Fibroblast of upper back skin (primary cell): ENCODE results near the gene GREB1L.

Experiments used
- DNase-seq: peaks from one replicate; pipeline ENCODE4 v3.0.0-alpha.2; 2013

Gene GREB1L

DNA sequence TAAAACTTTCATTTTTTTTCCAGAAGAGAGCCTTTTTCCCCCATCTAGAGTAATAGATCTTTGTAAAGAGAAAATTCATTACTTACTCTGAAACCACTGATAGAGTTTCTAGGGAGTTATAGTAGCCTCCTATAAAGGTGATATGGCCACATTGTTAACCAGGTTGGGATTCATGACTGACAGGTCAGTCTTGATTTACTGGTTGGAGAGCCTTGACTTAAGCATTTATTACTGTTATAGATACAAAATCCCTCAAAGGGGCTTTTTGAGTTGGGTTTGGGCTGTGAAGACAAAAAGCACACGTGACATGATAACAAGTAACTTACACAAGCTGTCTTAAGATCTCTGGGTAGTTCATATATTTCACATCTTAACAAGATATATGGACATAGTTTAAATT, 141.0 kb downstream of the GREB1L start:
- no peak for DNase-seq

DNA sequence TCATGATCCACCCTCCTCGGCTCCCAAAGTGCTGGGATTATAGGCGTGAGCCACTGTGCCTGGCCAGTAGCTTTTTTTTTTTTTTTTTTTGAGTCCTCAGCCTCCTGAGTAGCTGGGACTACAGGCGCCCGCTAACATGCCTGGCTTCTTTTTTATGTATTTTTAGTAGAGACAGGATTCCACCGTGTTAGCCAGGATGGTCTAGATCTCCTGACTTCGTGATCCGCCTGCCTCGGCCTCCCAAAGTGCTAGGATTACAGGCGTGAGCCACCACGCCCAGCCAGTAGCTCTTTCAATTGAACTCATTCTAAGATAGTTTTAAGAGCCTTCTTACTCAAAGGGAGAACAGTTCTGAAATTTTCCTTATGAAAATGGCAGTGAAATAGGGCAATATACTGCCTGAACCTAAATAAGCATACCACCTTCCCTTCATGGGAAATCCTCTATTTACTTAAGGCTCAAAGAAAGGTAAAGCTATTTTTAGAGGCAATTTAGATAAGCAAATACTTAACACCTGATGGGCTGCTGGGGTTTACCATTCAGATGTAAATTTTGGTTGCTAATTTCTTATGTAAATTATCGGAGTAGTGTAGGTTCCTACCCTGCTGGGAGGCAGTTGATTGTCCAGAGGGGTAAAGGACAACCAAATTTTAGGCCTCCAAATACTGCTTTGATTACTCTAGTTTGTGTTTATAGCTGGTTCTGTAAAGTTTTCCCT, 144.7 kb downstream of the GREB1L start:
- no peak for DNase-seq

DNA sequence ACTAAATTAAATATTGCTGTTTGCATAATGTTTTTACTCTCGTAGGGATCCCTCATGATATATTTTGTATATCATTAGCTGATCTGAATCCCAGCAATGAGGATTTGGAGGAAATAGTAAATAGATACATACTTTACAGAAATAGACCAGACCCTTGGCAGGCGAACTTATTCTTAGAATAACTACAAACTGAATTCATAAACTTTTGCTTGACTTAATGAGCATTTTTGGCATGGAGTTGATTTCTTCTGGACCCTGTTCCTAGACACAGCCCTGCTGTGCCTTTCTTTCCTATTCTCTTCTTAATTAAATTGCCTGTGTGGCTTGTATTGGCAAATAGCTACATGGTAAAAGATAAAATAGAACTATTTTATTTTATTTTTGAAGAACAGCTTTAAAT, 145.9 kb downstream of the GREB1L start:
- DNase-seq: no peak

DNA sequence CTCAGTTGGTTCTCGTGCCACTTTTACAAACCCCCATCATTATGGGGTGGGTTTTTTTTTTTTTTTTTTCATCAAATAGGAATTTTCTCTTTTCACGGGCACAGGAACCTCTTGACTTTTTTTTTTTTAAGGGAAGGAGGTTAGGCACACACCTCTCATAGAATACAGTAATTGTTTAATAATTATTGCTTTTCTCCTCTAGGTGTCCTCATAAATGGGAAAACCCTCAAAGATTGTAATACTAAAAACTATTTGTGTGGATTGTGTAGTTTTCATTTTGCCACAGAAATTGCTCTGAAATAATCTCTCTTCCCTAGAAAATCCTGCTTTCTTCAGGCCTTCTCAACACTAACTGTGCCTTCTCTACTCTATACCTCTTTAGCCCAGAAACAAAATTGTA, 147.3 kb downstream of the GREB1L start:
- DNase-seq: no peak

DNA sequence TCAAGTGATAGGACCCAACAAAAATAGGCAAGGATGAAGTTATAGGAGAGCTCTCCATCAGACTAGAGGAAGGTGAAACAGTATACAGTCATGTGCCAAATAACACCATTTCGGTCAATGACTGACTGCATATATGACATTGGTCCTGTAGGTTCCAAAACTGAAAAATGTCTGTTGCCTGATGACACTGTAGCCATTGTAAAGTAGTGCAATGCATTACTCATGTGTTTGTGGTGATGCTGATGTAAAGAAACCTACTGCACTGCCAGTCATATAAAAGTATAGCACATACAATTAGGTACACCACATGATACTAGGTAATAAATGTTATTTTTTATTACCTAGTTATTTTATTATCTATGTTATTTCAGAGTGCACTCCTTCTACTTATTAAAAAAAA, 147.9 kb downstream of the GREB1L start:
- DNase-seq: no peak

DNA sequence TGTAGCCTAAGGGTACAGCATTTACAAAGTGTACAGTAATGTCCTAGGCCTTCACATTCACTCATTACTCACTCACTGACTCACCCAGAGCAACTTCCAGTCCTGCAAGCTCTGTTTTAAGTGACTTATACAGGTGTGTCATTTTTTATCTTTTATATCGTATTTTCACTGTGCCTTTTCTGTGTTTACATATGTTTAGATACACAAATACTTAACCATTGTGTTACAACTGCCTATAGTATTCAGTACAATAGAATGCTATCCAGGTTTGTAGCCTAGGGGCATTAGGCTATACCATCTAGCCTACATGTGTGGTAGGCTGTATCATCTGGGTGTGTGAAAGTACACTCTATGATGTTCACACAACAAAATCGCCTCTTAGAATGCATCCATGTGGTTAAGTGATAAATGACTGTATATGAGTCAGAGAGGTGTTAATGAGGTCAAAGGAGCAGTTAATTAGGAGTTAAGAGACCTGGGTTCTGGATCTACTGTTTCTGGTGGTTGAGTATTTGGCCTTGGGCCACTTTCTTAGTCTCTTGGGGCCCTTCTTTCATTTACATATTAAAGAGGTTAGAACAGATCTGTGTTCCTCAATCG, 149.1 kb downstream of the GREB1L start:
- DNase-seq: peak; percentile 48

DNA sequence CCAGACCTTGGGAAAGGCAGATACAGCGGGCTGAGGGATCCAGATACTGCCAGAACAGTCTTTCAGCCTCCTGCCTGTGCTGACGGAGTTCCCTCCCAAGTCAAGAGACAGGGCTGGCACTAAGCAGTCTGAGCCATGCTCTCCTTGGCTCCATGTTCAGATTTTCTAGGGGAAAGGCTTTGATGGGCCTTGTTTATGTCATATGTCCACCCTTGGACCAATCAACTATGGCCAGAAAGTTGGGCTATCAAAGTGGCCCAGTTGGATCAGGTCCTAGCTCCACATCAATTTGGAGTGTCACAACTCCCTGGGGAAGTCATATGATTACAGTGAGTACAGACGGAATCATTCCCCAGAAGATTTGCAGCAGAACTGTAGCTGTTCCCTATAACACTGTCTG, 152.0 kb downstream of the GREB1L start:
- no peak for DNase-seq

DNA sequence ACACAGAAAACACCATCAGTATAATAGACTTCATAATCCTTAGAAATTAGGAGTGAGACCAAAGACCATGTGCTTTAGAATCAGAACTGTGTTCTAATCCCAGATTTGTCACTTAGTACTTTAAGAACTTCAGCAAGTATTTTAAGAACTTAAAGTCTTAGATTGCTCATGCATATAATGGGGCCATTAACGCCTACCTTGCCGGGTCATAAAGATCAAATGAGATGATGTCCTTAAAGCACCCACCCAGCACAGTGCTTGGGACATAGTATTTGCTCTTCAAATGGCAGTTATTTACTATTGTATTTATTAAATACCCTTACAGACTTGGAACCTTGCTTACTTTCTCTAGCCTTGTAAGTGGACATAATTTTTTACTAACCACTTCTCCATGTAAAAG, 156.1 kb downstream of the GREB1L start:
- no peak for DNase-seq

DNA sequence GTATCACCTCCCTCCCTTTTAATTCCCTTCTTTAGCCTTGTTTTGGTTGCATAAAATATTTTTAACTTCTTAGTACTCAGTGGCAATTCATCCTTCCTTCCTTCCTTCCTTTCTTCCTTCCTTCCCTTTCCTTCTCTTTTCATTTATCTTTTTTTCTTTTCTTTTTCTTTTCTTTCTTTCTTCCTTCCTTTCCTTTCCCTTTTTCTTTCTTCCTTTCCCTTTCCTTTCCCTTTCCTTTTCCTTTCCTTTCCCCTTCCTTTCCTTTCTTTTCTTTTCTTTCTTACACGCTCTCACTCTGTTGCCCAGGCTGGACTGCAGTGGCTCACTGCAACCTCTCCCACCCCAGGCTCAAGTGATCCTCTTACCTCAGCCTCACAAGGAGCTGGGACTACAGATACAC, 160.2 kb downstream of the GREB1L start:
- DNase-seq: no peak

DNA sequence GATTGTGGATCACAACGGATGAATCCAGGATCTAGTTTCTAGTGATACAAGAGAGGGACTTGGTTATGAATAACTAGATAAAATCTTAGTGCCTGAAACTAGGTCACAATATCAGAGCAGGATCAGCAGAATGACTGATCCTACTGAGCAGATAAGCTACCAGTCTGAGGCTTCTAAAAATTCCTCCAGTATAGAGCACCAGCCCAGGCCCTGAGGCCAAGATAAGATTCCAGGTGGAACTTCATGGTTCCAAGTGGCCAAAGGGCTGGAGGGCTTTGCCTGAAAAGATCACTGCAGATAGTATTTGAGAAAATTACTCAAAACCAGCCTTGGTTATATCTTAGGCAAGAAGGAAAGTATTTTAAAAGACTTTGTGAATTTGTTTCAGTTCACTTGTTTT, 162.4 kb downstream of the GREB1L start:
- DNase-seq: no peak

DNA sequence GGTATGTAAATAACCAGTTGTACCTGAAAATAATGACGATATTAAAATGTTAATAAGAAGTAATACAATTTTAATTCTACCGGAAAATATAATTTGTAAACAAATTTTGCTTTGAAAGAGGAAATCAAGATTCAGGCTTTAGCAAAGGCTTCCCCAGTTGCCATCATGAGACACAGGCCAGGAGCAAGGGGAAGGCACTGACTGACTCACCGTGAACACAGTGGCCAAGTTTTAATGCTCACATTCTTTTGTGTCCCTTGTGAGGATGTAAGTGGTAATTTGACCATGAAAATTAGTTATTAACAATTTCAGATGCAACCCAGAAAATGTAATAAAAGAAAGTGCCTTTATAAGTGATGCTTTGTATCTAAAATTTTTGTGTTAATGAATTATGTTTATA, 164.1 kb downstream of the GREB1L start:
- DNase-seq: peak; percentile 2

DNA sequence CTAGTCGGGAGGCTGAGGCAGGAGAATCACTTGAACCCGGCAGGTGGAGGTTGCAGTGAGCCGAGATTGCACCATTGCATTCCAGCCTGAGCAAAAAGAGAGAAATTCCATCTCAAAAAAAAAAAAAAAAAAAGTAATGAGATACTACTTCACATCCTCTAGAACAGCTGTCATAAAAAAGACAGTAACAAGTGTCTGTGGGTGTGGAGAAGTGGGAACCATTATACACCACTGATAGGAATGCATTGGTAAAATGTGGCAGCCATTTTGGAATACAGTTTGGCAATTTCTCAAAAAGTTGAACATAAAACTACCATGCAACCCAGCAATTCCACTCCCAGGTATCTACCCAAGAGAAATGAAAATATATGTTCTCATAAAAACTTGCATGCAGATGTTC, 166.6 kb downstream of the GREB1L start:
- DNase-seq: no peak

DNA sequence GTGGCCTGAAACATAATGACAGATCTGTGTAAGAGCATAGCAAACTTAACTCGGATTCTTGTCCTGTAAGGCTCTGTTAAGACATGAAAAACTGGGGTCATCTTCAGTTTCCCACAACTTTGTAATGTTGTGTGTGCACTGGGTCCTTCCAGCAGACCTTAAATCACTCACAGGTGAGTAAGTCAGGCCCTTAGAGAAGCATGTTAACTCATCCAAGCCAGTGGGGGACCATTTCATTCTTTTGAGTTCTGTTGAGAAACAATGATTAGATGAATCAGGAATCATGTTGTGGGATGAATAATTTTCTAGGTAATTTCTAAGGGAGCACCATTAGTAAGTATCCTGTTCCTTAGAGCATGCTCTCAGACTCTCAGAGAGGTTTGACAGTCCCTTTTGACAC, 191.4 kb downstream of the GREB1L start:
- no peak for DNase-seq

DNA sequence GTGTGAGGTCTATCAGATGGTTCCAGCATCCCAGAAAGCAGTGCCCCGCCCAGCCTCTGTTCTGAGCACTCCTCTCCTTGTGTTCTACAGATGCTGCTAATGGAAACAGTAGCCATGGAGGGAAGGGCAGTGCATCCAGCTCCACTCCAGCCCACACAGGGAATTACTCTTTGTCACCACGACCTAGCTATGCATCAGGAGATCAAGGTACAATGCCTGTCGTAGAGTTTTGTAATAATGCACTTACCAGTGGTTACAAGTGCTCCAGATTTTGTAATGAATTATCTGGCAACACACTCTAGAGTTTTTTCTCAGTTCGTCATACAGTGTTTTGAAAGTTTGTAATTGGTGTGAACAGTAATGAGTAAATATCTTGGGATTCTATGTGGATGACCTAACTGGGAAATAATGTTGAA, 197.4 kb downstream of the GREB1L start:
- peak; percentile 85 for DNase-seq

DNA sequence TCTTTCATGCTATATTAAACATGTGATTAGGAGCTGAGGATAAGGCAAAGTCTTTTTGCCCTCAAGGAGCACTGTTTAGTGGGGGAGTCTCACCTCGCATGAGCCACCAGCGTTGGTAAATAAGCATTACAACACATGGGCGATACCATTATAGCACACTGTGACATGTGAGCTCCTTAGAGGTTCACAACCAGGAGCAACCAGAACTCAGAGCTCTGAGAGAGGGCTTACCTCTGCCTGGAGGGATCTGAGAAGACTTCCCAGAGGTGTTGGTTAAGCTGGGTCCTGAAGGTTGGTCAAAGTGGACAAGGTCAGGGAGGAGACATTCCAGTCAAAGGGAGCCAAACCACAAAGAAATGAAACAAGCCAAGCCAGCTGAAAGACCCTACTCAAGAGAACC, 199.6 kb downstream of the GREB1L start:
- no peak for DNase-seq

DNA sequence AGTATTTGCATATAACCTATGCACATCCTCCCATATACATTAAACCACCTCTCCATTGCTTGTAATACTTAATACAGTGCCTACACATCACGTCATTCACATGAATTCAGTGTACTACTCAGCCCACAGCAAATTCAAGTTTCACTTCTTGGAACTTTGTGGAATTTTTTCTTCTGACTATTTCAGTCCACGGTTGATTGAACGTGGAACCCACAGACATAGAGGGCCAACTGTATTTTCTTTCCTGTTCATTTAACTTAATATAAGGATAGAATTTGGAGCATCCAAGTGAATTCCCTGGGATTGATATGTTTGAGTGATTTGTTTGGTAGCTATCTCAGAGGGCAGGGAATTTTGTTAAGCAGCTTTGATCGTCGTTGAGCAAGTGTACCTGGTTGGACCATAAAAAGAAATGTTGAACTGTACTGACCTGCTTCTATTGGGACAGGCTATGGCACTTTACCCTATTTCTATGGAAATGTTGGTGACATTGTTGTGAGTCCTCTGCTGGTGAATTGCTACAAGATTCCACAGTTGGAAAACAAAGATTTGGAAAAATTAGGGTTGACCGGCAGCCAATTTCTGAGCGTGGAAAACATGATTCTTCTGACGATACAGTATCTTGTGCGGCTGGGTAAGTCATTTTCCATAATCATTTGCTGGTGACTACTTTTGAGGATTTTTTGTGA, 201.9 kb downstream of the GREB1L start:
- DNase-seq: no peak

DNA sequence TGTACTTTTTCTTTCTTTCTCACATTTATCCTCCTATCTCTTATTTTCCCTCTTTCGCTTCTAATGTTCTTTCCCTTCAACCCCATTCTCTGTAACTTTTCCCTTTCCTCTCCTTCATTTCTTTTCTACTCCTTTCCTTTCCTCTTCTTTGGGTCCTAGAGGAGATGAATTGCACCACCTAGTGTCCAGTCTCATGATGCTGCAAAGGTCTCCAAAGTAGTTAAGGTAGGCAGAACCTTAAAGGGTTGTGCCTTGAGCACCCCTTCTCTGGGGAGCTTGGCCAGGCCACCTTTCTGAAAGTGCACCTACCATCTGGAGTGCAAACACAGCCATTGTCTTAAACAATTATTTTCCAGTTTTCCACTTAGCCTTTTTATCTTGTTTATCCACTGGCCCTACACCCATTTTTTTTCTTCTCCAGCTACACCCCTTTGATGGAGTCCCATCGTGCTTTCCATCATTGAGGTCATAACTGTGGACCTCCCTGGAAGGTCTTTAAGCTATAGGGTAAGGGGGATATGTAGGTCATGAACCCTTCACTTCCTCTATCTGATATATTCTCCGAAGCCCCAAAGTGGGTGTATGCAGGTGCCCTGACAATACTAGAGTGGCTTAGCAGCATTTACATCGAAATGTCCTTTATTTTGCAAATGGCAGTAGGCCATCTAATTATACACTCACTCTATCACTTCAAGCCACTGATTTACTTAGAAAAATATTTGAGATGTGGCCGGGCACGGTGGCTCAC, 202.6 kb downstream of the GREB1L start:
- peak; percentile 59 for DNase-seq

DNA sequence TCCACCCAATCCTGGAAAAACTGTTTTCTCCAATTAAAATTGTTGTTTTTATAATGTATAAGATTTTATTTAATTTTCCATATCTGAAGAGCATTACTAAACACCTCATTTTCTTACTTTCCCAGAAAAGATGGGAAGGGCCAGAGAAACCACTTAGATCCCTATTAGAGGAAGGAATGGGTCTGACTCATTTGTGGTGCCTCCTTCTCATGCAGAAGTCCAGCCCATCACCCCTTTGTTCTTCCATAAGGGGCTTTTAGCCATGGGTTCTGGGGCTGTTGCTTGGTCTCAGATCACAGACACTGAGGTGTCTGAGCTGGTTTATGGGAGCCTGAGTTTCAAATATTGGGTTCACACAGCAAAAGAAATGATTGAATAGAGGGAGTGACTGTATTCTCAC, 206.3 kb downstream of the GREB1L start:
- peak; percentile 15 for DNase-seq

DNA sequence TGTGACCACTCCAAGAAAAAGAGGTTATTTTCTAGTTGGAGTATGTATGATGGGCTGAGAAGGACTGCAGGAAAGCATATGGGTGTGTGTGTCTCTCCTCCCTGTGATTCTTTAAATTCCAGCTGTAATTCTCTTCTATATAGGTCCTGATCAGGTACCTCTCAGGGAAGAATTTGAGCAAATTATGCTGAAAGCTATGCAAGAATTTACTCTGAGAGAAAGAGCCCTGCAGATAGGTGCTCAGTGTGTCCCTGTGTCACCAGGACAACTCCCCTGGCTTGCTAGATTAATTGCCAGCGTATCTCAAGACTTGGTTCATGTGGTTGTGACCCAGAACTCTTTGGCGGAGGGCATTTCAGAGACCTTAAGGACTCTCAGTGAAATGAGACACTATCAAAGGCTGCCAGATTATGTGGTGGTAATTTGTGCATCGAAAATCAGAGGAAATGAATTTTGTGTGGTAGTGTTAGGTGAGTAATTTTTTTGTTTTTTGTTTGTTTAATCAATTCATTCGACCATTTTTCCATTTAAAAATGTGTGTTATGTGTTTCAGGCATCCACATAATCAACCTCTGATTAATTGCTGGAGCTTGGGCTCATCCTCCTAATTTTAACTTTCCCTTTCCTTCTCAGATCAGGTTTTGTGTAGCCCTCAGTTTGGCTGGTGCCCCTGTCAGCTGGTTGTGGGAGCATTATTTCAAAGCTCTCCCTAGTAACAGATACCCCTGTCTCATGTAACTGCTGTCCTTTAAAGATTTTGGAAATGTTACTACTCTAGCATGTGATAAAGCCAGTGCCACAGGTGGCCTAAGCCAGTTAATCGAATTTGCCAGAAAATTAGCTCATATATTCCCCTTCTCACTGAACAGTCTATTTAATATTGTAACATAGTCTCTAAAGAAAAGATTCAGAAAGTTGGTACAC, 207.6 kb downstream of the GREB1L start:
- no peak for DNase-seq

DNA sequence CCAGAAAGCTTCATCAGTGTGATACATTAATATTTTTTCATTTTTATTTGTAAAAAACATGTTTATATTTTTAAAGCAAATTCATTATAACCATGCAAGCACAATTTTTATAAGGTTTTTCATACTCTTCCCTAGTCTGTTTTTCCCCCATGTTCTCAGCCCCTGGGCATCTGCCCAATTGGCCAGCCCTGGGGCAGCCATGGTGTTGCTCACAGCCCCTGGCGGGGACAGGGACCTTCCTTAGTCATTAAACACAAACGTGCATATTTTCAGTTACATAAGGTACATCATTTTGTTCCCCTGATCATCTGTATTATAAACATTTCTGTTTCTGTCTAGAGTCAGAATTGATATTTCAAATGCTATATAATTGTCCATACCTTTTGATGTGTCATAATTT, 208.5 kb downstream of the GREB1L start:
- DNase-seq: no peak

DNA sequence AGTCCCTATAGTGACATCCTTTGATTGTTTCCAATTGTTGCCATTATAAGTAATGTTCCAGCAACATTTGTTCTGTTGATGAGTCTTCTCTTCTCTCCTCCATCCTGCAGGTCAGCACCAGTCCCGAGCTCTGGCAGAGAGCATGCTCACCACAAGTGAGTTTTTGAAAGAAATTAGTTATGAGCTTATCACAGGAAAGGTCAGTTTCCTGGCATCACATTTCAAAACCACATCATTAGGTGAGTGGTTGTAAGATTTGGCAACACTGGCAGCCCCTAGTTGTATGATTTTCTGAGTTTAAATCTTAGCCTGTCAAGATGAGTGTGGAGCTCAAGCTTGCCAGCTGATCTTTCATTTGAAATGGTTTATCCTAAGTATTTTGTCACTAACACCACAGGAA, 208.9 kb downstream of the GREB1L start:
- DNase-seq: peak; percentile 5

DNA sequence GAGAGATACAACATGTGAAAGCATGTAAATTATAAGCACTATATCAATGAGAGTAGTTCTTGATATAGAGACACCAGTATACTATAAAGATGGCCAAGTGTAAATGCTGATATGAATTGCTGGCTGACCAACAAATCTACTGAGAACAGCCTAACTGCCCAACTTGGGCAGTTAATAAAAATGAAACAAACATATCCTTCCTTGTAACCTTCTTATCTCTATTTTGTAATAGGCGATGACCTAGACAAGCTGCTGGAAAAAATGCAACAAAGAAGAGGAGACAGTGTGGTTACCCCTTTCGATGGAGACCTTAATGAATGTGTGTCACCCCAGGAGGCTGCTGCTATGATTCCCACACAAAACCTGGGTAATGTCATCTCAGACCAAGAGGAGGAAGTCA, 209.8 kb downstream of the GREB1L start:
- no peak for DNase-seq
